Dermis blood vessel endothelial cell (primary cell): ENCODE data around the gene SMAD3. TPM values are rescaled to one million over a fixed set of nuclear protein-coding genes. Genes with fewer than 3 reads are reported as not detected.

ENCODE experiments used
- DNase-seq: peaks from one replicate; pipeline ENCODE4 v3.0.0; 2010
- total RNA-seq: library from RNA; depleted of rRNA; stranded (reverse); fragments of >200 nt; gene quantifications from 2 replicates; pipeline ENCODE4 v1.2.3, GENCODE V29; 2014

Gene SMAD3
- total RNA-seq, 1 donor from 2014 or later: 16.5 TPM

GRCh38 chr15:67202091-67202490 lies 136.7 kb downstream of the SMAD3 start:
- no peak for DNase-seq

GRCh38 chr15:67202991-67203390 lies 137.6 kb downstream of the SMAD3 start:
- peak; percentile 51 for DNase-seq

- DNase-seq: no peak
These were observed 142.3 kb downstream of the SMAD3 start for GRCh38 chr15:67207555-67208207.

- DNase-seq: no peak
These were observed 143.0 kb downstream of the SMAD3 start for GRCh38 chr15:67208396-67208795.

GRCh38 chr15:67210555-67211168 lies 145.3 kb downstream of the SMAD3 start:
- no peak for DNase-seq

GRCh38 chr15:67212684-67213367 lies 147.4 kb downstream of the SMAD3 start:
- no peak for DNase-seq

GRCh38 chr15:67215102-67215501 lies 149.7 kb downstream of the SMAD3 start:
- no peak for DNase-seq

- no peak for DNase-seq
These were observed 151.5 kb downstream of the SMAD3 start for GRCh38 chr15:67216859-67217258.

GRCh38 chr15:67218428-67218827 lies 153.0 kb downstream of the SMAD3 start:
- DNase-seq: no peak

GRCh38 chr15:67219288-67219687 lies 153.9 kb downstream of the SMAD3 start:
- DNase-seq: no peak

GRCh38 chr15:67224889-67225288 lies 159.5 kb downstream of the SMAD3 start:
- no peak for DNase-seq

GRCh38 chr15:67225336-67225735 lies 159.9 kb downstream of the SMAD3 start:
- no peak for DNase-seq

- no peak for DNase-seq
These were observed 162.0 kb downstream of the SMAD3 start for GRCh38 chr15:67227431-67227830.

- DNase-seq: no peak
These were observed 162.4 kb downstream of the SMAD3 start for GRCh38 chr15:67227846-67228245.

GRCh38 chr15:67228286-67228685 lies 162.9 kb downstream of the SMAD3 start:
- DNase-seq: peak; percentile 2

- no peak for DNase-seq
These were observed 165.1 kb downstream of the SMAD3 start for GRCh38 chr15:67230504-67230903.

GRCh38 chr15:67232591-67232990 lies 167.2 kb downstream of the SMAD3 start:
- DNase-seq: no peak

- DNase-seq: peak; percentile 33
These were observed 175.1 kb downstream of the SMAD3 start for GRCh38 chr15:67240235-67241131.

GRCh38 chr15:67241132-67241855 lies 175.9 kb downstream of the SMAD3 start:
- no peak for DNase-seq

GRCh38 chr15:67242708-67243111 lies 177.3 kb downstream of the SMAD3 start:
- DNase-seq: peak; percentile 41
